Measurements from ENCODE around the gene TGIF1. TPM values are rescaled to one million over a fixed set of nuclear protein-coding genes. Genes with fewer than 3 reads are reported as not detected.

The TGIF1 gene
- total RNA-seq, 1 experiment from 2014 or later = 242 TPM

DNA sequence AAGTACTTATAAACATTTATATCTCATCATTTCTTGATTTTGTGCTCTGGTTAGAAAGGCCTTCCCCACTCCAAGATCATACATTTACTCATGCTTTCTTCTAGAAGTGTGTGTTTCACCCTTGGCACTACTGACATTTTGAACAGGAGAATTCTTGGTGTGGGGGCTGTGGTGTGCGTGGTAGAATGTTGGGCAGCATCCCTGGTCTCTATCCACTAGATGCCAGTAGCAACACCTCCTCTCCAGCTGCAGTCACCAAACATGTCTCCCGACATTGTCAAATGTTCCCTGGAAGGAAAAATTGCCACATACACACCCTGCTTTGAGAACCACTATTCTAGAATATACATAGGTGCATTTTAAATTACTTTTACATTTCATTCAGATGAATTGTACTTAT is 8.7 kb upstream of the TGIF1 start:
- H3K9me3 ChIP-seq (ENCODE audit: control insufficient read depth in 1 of 2, insufficient read depth in 1 of 2, low read depth in 1 of 2, low read length in 2 of 2) = no peaks in the 10 kb centered on the region
- ChIA-PET CTCF (interaction anchor here (1.1 to 2.3 kb wide), 4 partner anchors 13 to 224 kb away, joined by 3 to 10 read pairs (median 6); no protein-coding TSS in a partner anchor), POLR2A (interaction anchor here (0.6 to 2.1 kb wide), 5 partner anchors 12 to 212 kb away, joined by 3 to 6 read pairs (median 3); no protein-coding TSS in a partner anchor), RAD21 (ENCODE audit: low non-redundant PET in 1 of 2, low total read pairs in 2 of 2, uncharacterized antibody in 2 of 2, unreplicated experiment in 2 of 2) (no interaction called here)
- H3K4me3 ChIP-seq (replicated peaks in 1 of 2; ENCODE audit: low read depth in 1 of 2, low read length in 2 of 2) = peak overlapping the region in 1 of 2 experiments; percentile 28; a peak in 1 of 4 replicates
- H3K9ac ChIP-seq (ENCODE audit: low read length) = peak overlapping the region; percentile 23
- H3K9me2 ChIP-seq (ENCODE audit: insufficient read depth) = no peaks in the 10 kb centered on the region
- H3K79me2 ChIP-seq (ENCODE audit: insufficient read depth, low read length) = no peaks in the 10 kb centered on the region
- no peak overlapping the region for H3K27ac ChIP-seq (ENCODE audit: low read depth, low read length)
- ATAC-seq = peak; percentile 95
- no peak for DNase-seq (ENCODE audit: low read depth, low spot score)
- BruUV-seq (replicated peaks) = no TSS peak
- peaks cover 21 to 30% of the 10 kb centered on the region in 2 experiments for H3K4me1 ChIP-seq (ENCODE audit: control insufficient read depth in 1 of 2, insufficient read depth in 2 of 2, low read length in 2 of 2)
- peak overlapping the region; percentile 58 for H3K4me2 ChIP-seq (ENCODE audit: low read length)
- TF ChIP-seq, protein P1, sequence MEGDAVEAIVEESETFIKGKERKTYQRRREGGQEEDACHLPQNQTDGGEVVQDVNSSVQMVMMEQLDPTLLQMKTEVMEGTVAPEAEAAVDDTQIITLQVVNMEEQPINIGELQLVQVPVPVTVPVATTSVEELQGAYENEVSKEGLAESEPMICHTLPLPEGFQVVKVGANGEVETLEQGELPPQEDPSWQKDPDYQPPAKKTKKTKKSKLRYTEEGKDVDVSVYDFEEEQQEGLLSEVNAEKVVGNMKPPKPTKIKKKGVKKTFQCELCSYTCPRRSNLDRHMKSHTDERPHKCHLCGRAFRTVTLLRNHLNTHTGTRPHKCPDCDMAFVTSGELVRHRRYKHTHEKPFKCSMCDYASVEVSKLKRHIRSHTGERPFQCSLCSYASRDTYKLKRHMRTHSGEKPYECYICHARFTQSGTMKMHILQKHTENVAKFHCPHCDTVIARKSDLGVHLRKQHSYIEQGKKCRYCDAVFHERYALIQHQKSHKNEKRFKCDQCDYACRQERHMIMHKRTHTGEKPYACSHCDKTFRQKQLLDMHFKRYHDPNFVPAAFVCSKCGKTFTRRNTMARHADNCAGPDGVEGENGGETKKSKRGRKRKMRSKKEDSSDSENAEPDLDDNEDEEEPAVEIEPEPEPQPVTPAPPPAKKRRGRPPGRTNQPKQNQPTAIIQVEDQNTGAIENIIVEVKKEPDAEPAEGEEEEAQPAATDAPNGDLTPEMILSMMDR (IDR thresholded peaks at IDR 0.05 in 2 of 3, conservative IDR thresholded peaks at IDR 0.05 in 1 of 3; ENCODE audit: borderline replicate concordance in 1 of 3, insufficient read depth in 1 of 3, low read depth in 2 of 3, low read length in 2 of 3) = peak in 2 of 3 experiments; percentile 63 to 66; a peak in 4 of 6 replicates
- TF ChIP-seq YY1 (IDR thresholded peaks at IDR 0.05; ENCODE audit: extremely low read depth, insufficient replicate concordance, low read depth, low read length) (peak; percentile 36), SRF (IDR thresholded peaks at IDR 0.05; ENCODE audit: low read depth) (no peak)
- no peaks in the 10 kb centered on the region for H3K36me3 ChIP-seq (ENCODE audit: control insufficient read depth in 1 of 2, insufficient read depth in 2 of 2, low read length in 2 of 2)
- peak overlapping the region; percentile 97 for H2AFZ ChIP-seq (ENCODE audit: low read depth, low read length, poor library complexity, severe bottlenecking)
- H3K27me3 ChIP-seq (ENCODE audit: insufficient read depth, low read length) = no peaks in the 10 kb centered on the region
- H4K20me1 ChIP-seq (ENCODE audit: insufficient read depth) = no peaks in the 10 kb centered on the region
- intact Hi-C loops (cut with micrococcal nuclease) = loop anchor here (10.0 kb wide), 2 partner anchors 56 to 116 kb away; no protein-coding TSS in a partner anchor

DNA sequence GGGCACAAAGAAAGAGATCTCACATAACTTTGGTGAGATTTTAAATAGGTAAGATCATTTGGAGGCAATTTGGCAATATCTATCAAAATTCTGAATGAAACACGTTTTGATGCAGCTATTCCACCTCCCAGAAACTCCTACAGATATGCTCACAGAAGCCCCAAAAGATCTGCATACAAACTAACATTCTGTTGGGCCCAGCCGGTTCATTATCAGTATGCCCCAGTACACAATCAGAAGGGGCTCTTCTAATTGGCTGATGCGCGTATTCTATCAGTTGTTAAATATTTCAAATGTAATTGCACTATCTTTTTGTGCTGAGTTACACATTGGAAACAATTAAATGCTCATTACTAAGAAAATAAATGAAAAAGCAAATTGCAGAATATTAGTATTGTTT is 7.1 kb upstream of the TGIF1 start:
- Histone ChIP-seq H3K4me3 (replicated peaks in 1 of 2; ENCODE audit: low read depth in 1 of 2, low read length in 2 of 2) (no peak overlapping the region), H3K4me2 (ENCODE audit: low read length) (no peak overlapping the region), H3K27me3 (ENCODE audit: insufficient read depth, low read length) (no peaks in the 10 kb centered on the region), H3K9ac (ENCODE audit: low read length) (no peak overlapping the region), H3K79me2 (ENCODE audit: insufficient read depth, low read length) (peaks cover 9% of the 10 kb centered on the region), H3K36me3 (ENCODE audit: control insufficient read depth in 1 of 2, insufficient read depth in 2 of 2, low read length in 2 of 2) (no peaks in the 10 kb centered on the region), H3K9me3 (ENCODE audit: control insufficient read depth in 1 of 2, insufficient read depth in 1 of 2, low read depth in 1 of 2, low read length in 2 of 2) (no peaks in the 10 kb centered on the region), H3K9me2 (ENCODE audit: insufficient read depth) (no peaks in the 10 kb centered on the region), H3K4me1 (ENCODE audit: control insufficient read depth in 1 of 2, insufficient read depth in 2 of 2, low read length in 2 of 2) (peaks cover 33 to 47% of the 10 kb centered on the region in 2 experiments), H4K20me1 (ENCODE audit: insufficient read depth) (no peaks in the 10 kb centered on the region), H3K27ac (ENCODE audit: low read depth, low read length) (no peak overlapping the region), H2AFZ (ENCODE audit: low read depth, low read length, poor library complexity, severe bottlenecking) (no peak overlapping the region)
- ChIA-PET RAD21 (ENCODE audit: low non-redundant PET in 1 of 2, low total read pairs in 2 of 2, uncharacterized antibody in 2 of 2, unreplicated experiment in 2 of 2) (interaction anchor here in 1 of 2 experiments (0.7 kb wide), 1 partner anchor 226 kb away, joined by 3 read pairs; no protein-coding TSS in a partner anchor), CTCF (interaction anchor here (1.3 to 2.3 kb wide), 3 partner anchors 143 to 223 kb away, joined by 3 to 10 read pairs (median 7); no protein-coding TSS in a partner anchor), POLR2A (no interaction called here)
- DNase-seq (ENCODE audit: low read depth, low spot score) (no peak), ATAC-seq (no peak)
- intact Hi-C loops (cut with micrococcal nuclease) = loop anchor here (10.0 kb wide), 2 partner anchors 58 to 118 kb away; no protein-coding TSS in a partner anchor
- BruUV-seq (replicated peaks) = no TSS peak
- no peak for TF ChIP-seq EZH2 (IDR thresholded peaks at IDR 0.05)
- TF ChIP-seq ZFX (IDR thresholded peaks at IDR 0.05) = no peak
- no peak for TF ChIP-seq ELF1 (IDR thresholded peaks at IDR 0.05; ENCODE audit: borderline replicate concordance, low read depth)
- TF ChIP-seq SRF (IDR thresholded peaks at IDR 0.05; ENCODE audit: low read depth) = no peak
- TF ChIP-seq TCF7L2 (IDR thresholded peaks at IDR 0.05; ENCODE audit: borderline replicate concordance, extremely low read depth, insufficient read depth, insufficient read length) = no peak
- TF ChIP-seq CEBPB (IDR thresholded peaks at IDR 0.05; ENCODE audit: low read depth) = no peak
- TF ChIP-seq YY1 (IDR thresholded peaks at IDR 0.05; ENCODE audit: extremely low read depth, insufficient replicate concordance, low read depth, low read length) = no peak
- TF ChIP-seq, protein P2, sequence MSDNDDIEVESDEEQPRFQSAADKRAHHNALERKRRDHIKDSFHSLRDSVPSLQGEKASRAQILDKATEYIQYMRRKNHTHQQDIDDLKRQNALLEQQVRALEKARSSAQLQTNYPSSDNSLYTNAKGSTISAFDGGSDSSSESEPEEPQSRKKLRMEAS (IDR thresholded peaks at IDR 0.05) = no peak
- no peak for TF ChIP-seq EGR1 (IDR thresholded peaks at IDR 0.05; ENCODE audit: low read depth)
- TF ChIP-seq, protein P3, sequence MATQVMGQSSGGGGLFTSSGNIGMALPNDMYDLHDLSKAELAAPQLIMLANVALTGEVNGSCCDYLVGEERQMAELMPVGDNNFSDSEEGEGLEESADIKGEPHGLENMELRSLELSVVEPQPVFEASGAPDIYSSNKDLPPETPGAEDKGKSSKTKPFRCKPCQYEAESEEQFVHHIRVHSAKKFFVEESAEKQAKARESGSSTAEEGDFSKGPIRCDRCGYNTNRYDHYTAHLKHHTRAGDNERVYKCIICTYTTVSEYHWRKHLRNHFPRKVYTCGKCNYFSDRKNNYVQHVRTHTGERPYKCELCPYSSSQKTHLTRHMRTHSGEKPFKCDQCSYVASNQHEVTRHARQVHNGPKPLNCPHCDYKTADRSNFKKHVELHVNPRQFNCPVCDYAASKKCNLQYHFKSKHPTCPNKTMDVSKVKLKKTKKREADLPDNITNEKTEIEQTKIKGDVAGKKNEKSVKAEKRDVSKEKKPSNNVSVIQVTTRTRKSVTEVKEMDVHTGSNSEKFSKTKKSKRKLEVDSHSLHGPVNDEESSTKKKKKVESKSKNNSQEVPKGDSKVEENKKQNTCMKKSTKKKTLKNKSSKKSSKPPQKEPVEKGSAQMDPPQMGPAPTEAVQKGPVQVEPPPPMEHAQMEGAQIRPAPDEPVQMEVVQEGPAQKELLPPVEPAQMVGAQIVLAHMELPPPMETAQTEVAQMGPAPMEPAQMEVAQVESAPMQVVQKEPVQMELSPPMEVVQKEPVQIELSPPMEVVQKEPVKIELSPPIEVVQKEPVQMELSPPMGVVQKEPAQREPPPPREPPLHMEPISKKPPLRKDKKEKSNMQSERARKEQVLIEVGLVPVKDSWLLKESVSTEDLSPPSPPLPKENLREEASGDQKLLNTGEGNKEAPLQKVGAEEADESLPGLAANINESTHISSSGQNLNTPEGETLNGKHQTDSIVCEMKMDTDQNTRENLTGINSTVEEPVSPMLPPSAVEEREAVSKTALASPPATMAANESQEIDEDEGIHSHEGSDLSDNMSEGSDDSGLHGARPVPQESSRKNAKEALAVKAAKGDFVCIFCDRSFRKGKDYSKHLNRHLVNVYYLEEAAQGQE (IDR thresholded peaks at IDR 0.05; ENCODE audit: low read depth) = no peak
- TF ChIP-seq POLR2AphosphoS5 (IDR thresholded peaks at IDR 0.05; ENCODE audit: low read depth, low read length) = no peak
- TF ChIP-seq ZNF274 (IDR thresholded peaks at IDR 0.05; ENCODE audit: low read depth, low read length) = no peak
- no peak for TF ChIP-seq SP1 (IDR thresholded peaks at IDR 0.05; ENCODE audit: low read depth)

Data from HCT116 (cell line).